Caco-2 (cell line): ENCODE measurements around the gene TTC28. TPM values are rescaled to one million over a fixed set of nuclear protein-coding genes. Genes with fewer than 3 reads are reported as not detected.

Experiments
- BruUV-seq: library from RNA; stranded (reverse); fragments of 400-500 nt; replicated peaks from 2 replicates; lab custom pipeline; 2021; lab: Mats Ljungman, UMichigan
- CTCF ChIA-PET: fragments of 300-600 bp; sonication (Branson Sonifier 250); formaldehyde crosslinking; loops from one replicate; lab custom pipeline; 2022; ENCODE audit warnings: antibody characterized with exemption; lab: Charles Lee
- POLR2A ChIA-PET: fragments of 300-600 bp; sonication (Branson Sonifier 250); formaldehyde crosslinking; loops from one replicate; lab custom pipeline; 2022; ENCODE audit warnings: antibody characterized with exemption; lab: Charles Lee
- DNase-seq, 2 experiments: peaks; one replicate each; pipeline versions ENCODE4 v3.0.0 to v3.0.0-alpha.2; 2020 to 2022
- H3K27me3 ChIP-seq: replicated peaks from 2 replicates; pipeline ENCODE4 v1.6.0; 2011; ENCODE audit warnings: low read length; ENCODE audit not compliant: control insufficient read depth, insufficient read depth
- H3K36me3 ChIP-seq: 2 replicates; pipeline ENCODE4 v1.5.1; 2011; ENCODE audit warnings: low read length; ENCODE audit not compliant: control insufficient read depth, insufficient read depth
- H3K4me1 ChIP-seq: fragments of 250-450 bp; sonication (Bioruptor Pico); 2 replicates; pipeline ENCODE4 v1.5.1; 2020; ENCODE audit warnings: mild to moderate bottlenecking
- H3K4me3 ChIP-seq: 2 replicates; pipeline ENCODE4 v1.5.1; 2011; ENCODE audit warnings: low read depth, mild to moderate bottlenecking, control low read depth, low read length
- H3K9me3 ChIP-seq: fragments of 250-450 bp; sonication (Bioruptor Pico); 2 replicates; pipeline ENCODE4 v1.5.1; 2020; ENCODE audit warnings: mild to moderate bottlenecking, moderate library complexity
- H3K27ac Mint-ChIP-seq: one replicate; pipeline ENCODE4 v1.8.0; 2022; ENCODE audit warnings: mixed read lengths; ENCODE audit not compliant: unreplicated experiment
- H3K27me3 Mint-ChIP-seq: one replicate; pipeline ENCODE4 v1.8.0; 2022; ENCODE audit warnings: mixed read lengths; ENCODE audit not compliant: insufficient read depth, unreplicated experiment
- H3K36me3 Mint-ChIP-seq: one replicate; pipeline ENCODE4 v1.8.0; 2022; ENCODE audit warnings: mild to moderate bottlenecking, mixed read lengths; ENCODE audit not compliant: insufficient read depth, unreplicated experiment
- H3K4me1 Mint-ChIP-seq: one replicate; pipeline ENCODE4 v1.8.0; 2022; ENCODE audit warnings: low read depth, mixed read lengths; ENCODE audit not compliant: unreplicated experiment
- H3K4me3 Mint-ChIP-seq: one replicate; pipeline ENCODE4 v1.8.0; 2022; ENCODE audit warnings: mild to moderate bottlenecking, moderate library complexity, mixed read lengths; ENCODE audit not compliant: unreplicated experiment
- H3K9me3 Mint-ChIP-seq: one replicate; pipeline ENCODE4 v1.8.0; 2022; ENCODE audit warnings: mixed read lengths; ENCODE audit not compliant: unreplicated experiment
- intact Hi-C: fragments of 100-400 bp; cut with micrococcal nuclease; formaldehyde crosslinking; loops from one replicate; pipeline ENCODE4 v1.10.0; 2022; ENCODE audit not compliant: unreplicated experiment
- total RNA-seq: library from RNA; stranded (reverse); gene quantifications from 2 replicates; pipeline ENCODE4 v1.2.3, GENCODE V29; 2022
- TF ChIP-seq, protein P1 (sequence below), 2 experiments: fragments of 200-600 bp in 1 of 2; IDR thresholded peaks; 1 replicate in 1 of 2; 2 replicates in 1 of 2; pipeline versions ENCODE4 v1.5.1 to v1.8.0; 2011 to 2022; ENCODE audit warnings: antibody characterized with exemption in 1 of 2, control low read depth in 1 of 2, inconsistent platforms in 1 of 2, low read depth in 1 of 2, low read length in 1 of 2, mild to moderate bottlenecking in 1 of 2, moderate library complexity in 1 of 2; ENCODE audit not compliant: insufficient read depth in 1 of 2, severe bottlenecking in 1 of 2, unreplicated experiment in 1 of 2

The TTC28 gene
- total RNA-seq, 1 experiment from 2014 or later, result 12.0 TPM

DNA sequence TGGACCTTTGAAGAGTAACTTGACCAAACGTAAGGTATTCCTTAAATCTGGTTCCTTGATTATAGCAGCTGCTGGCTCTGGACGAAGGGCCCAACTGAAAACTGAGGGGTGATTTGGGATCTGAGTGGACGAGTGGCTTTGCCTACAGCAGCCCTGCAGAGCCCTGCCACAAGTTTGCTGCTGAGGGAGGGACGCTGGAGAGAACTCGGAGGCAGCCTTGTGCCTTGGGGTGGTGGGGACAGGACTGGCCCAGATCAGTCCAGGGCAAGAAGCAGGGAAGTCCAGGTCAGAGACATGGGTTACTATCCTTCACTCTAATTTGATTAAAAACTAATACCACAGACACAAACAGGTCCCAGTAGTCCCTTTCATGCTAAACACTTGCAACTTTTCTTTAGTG, 671.0 kb downstream of the TTC28 start:
- H3K4me1 Mint-ChIP-seq, result no peaks in the 10 kb centered on the region
- no peaks in the 10 kb centered on the region for H3K27me3 ChIP-seq
- POLR2A ChIA-PET, result no interaction called here
- TF ChIP-seq, protein P1, sequence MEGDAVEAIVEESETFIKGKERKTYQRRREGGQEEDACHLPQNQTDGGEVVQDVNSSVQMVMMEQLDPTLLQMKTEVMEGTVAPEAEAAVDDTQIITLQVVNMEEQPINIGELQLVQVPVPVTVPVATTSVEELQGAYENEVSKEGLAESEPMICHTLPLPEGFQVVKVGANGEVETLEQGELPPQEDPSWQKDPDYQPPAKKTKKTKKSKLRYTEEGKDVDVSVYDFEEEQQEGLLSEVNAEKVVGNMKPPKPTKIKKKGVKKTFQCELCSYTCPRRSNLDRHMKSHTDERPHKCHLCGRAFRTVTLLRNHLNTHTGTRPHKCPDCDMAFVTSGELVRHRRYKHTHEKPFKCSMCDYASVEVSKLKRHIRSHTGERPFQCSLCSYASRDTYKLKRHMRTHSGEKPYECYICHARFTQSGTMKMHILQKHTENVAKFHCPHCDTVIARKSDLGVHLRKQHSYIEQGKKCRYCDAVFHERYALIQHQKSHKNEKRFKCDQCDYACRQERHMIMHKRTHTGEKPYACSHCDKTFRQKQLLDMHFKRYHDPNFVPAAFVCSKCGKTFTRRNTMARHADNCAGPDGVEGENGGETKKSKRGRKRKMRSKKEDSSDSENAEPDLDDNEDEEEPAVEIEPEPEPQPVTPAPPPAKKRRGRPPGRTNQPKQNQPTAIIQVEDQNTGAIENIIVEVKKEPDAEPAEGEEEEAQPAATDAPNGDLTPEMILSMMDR (IDR thresholded peaks at IDR 0.05; ENCODE audit: insufficient read depth in 1 of 2, low read depth in 1 of 2, low read length in 1 of 2, severe bottlenecking in 1 of 2, unreplicated experiment in 1 of 2), result no peak
- H3K27me3 Mint-ChIP-seq, result no peaks in the 10 kb centered on the region
- no peaks in the 10 kb centered on the region for H3K9me3 Mint-ChIP-seq
- no peak overlapping the region for H3K27ac Mint-ChIP-seq
- H3K4me3 ChIP-seq, result no peak overlapping the region
- no peaks in the 10 kb centered on the region for H3K36me3 Mint-ChIP-seq
- DNase-seq, result no peak
- no TSS peak for BruUV-seq
- intact Hi-C loops, result loop anchor here (1.0 kb wide), 1 partner anchor 122 kb away; no protein-coding TSS in a partner anchor
- CTCF ChIA-PET, result interaction anchor here (0.6 to 1.4 kb wide), 2 partner anchors 125 to 198 kb away, joined by 3 to 7 read pairs; no protein-coding TSS in a partner anchor
- H3K4me1 ChIP-seq, result peaks cover 11% of the 10 kb centered on the region
- no peak overlapping the region for H3K4me3 Mint-ChIP-seq
- no peaks in the 10 kb centered on the region for H3K9me3 ChIP-seq
- no peaks in the 10 kb centered on the region for H3K36me3 ChIP-seq

DNA sequence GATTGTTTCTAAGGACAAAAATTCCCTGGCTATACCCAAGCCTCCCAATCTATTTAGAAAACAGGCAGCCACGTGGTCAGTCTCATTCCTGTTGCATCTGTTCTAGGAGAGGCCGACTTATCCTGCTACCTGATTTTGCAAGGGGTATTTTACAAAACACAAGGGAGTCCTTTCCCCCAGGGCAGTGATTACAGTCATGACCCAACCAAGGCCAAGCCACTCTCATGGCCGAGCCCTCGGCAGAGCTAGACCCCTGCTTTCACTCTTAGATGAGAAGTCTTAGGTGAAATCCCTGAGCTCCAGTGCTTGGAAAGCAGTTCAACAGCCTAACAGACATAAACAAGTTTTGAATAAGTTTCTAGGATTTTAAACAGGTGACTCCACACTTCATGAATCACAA, 671.6 kb downstream of the TTC28 start:
- Histone ChIP-seq H3K9me3 (no peaks in the 10 kb centered on the region), H3K27me3 (no peaks in the 10 kb centered on the region), H3K4me1 (peaks cover 11% of the 10 kb centered on the region), H3K36me3 (no peaks in the 10 kb centered on the region), H3K4me3 (no peak overlapping the region)
- H3K27me3 Mint-ChIP-seq, result no peaks in the 10 kb centered on the region
- no TSS peak for BruUV-seq
- H3K4me3 Mint-ChIP-seq, result no peak overlapping the region
- ChIA-PET POLR2A (no interaction called here), CTCF (no interaction called here)
- intact Hi-C loops, result no loop called here
- DNase-seq, result no peak
- no peaks in the 10 kb centered on the region for H3K36me3 Mint-ChIP-seq
- H3K4me1 Mint-ChIP-seq, result no peaks in the 10 kb centered on the region
- TF ChIP-seq, protein P1 (IDR thresholded peaks at IDR 0.05; ENCODE audit: insufficient read depth in 1 of 2, low read depth in 1 of 2, low read length in 1 of 2, severe bottlenecking in 1 of 2, unreplicated experiment in 1 of 2), result no peak
- H3K9me3 Mint-ChIP-seq, result no peaks in the 10 kb centered on the region
- no peak overlapping the region for H3K27ac Mint-ChIP-seq

DNA sequence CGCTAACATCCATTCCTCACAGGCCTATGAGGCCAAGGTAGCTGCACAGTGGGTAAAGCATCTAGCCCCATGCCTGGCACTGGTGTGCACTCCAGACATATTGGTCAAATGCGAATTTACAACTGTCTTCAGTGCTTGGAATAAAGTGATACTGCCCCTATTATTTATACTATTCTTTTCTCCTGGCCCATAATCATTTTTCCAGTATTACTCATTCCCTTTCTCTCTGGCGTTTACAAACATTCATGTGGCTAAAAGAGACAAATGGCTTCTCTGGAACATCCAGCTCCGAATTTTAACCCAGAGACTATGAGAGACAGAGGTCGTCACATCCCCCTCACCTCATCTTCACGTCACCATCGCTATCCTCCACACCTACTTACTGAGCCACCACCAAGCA, 673.4 kb downstream of the TTC28 start:
- no peaks in the 10 kb centered on the region for H3K36me3 Mint-ChIP-seq
- no peaks in the 10 kb centered on the region for H3K27me3 Mint-ChIP-seq
- no peaks in the 10 kb centered on the region for H3K4me1 Mint-ChIP-seq
- H3K27ac Mint-ChIP-seq, result no peak overlapping the region
- no peak for DNase-seq
- no peaks in the 10 kb centered on the region for H3K9me3 Mint-ChIP-seq
- Histone ChIP-seq H3K4me1 (peaks cover 11% of the 10 kb centered on the region), H3K9me3 (no peaks in the 10 kb centered on the region), H3K36me3 (no peaks in the 10 kb centered on the region), H3K27me3 (no peaks in the 10 kb centered on the region), H3K4me3 (no peak overlapping the region)
- TF ChIP-seq, protein P1 (IDR thresholded peaks at IDR 0.05; ENCODE audit: insufficient read depth in 1 of 2, low read depth in 1 of 2, low read length in 1 of 2, severe bottlenecking in 1 of 2, unreplicated experiment in 1 of 2), result no peak
- no peak overlapping the region for H3K4me3 Mint-ChIP-seq
- no TSS peak for BruUV-seq
- ChIA-PET POLR2A (no interaction called here), CTCF (no interaction called here)
- intact Hi-C loops, result no loop called here
